SK-N-SH (cell line): Measurements from ENCODE around the gene MAP2K5.
A peak's percentile ranks its signal among the peaks of the same experiment; 100 is the strongest.

Experiments
- EP300 ChIP-seq, 2 experiments: IDR thresholded peaks; 2 replicates each; pipeline versions ENCODE4 v1.4.0 to v1.6.1; 2012; ENCODE audit warnings: borderline replicate concordance in 1 of 2, low read depth in 1 of 2, low read length in 1 of 2
- EZH2phosphoT487 ChIP-seq: fragments of 200-600 bp; sonication (generic); IDR thresholded peaks from 2 replicates; pipeline ENCODE4 v1.6.1; 2017; ENCODE audit warnings: low read depth, mixed run types, mild to moderate bottlenecking, antibody characterized with exemption, moderate library complexity, borderline replicate concordance
- FOSL2 ChIP-seq: IDR thresholded peaks from 2 replicates; pipeline ENCODE4 v1.4.0; 2012; ENCODE audit warnings: low read depth, mild to moderate bottlenecking, moderate library complexity, borderline replicate concordance
- NFIC ChIP-seq: IDR thresholded peaks from 2 replicates; pipeline ENCODE4 v1.4.0; 2012; ENCODE audit warnings: borderline replicate concordance
- NRF1 ChIP-seq: IDR thresholded peaks from 2 replicates; pipeline ENCODE4 v1.6.1; 2012; ENCODE audit warnings: low read depth, mild to moderate bottlenecking, low read length
- RAD21 ChIP-seq: IDR thresholded peaks from 2 replicates; pipeline ENCODE4 v1.6.1; 2012; ENCODE audit warnings: mild to moderate bottlenecking, low read length
- RCOR1 ChIP-seq: fragments of 150-350 bp; IDR thresholded peaks from 2 replicates; pipeline ENCODE4 v1.6.1; 2017; ENCODE audit warnings: antibody characterized with exemption, low read length
- TAF1 ChIP-seq: IDR thresholded peaks from 2 replicates; pipeline ENCODE4 v1.6.1; 2012; ENCODE audit warnings: low read depth, mild to moderate bottlenecking, low read length, moderate library complexity, borderline replicate concordance
- TF ChIP-seq, protein P1 (sequence below): fragments of 200-600 bp; sonication (generic); IDR thresholded peaks from 2 replicates; pipeline ENCODE4 v1.6.1; 2017; ENCODE audit warnings: antibody characterized with exemption, mild to moderate bottlenecking, moderate library complexity
- TF ChIP-seq, protein P2 (sequence below): fragments of 150-350 bp; IDR thresholded peaks from 2 replicates; pipeline ENCODE4 v1.6.1; 2017; ENCODE audit warnings: antibody characterized with exemption, low read length, low read depth, borderline replicate concordance

GRCh38 chr15:67836477-67836876, 294.0 kb downstream of the MAP2K5 start:
- TF ChIP-seq, protein P1, sequence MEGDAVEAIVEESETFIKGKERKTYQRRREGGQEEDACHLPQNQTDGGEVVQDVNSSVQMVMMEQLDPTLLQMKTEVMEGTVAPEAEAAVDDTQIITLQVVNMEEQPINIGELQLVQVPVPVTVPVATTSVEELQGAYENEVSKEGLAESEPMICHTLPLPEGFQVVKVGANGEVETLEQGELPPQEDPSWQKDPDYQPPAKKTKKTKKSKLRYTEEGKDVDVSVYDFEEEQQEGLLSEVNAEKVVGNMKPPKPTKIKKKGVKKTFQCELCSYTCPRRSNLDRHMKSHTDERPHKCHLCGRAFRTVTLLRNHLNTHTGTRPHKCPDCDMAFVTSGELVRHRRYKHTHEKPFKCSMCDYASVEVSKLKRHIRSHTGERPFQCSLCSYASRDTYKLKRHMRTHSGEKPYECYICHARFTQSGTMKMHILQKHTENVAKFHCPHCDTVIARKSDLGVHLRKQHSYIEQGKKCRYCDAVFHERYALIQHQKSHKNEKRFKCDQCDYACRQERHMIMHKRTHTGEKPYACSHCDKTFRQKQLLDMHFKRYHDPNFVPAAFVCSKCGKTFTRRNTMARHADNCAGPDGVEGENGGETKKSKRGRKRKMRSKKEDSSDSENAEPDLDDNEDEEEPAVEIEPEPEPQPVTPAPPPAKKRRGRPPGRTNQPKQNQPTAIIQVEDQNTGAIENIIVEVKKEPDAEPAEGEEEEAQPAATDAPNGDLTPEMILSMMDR = peak; percentile 89
- TF ChIP-seq RCOR1 = no peak
- TF ChIP-seq EP300 (IDR thresholded peaks at IDR 0.05; ENCODE audit: borderline replicate concordance in 1 of 2, low read depth in 1 of 2, low read length in 1 of 2) = no peak
- peak; percentile 84 for TF ChIP-seq RAD21
- no peak for TF ChIP-seq EZH2phosphoT487
- TF ChIP-seq NRF1 = no peak
- no peak for TF ChIP-seq FOSL2
- TF ChIP-seq, protein P2, sequence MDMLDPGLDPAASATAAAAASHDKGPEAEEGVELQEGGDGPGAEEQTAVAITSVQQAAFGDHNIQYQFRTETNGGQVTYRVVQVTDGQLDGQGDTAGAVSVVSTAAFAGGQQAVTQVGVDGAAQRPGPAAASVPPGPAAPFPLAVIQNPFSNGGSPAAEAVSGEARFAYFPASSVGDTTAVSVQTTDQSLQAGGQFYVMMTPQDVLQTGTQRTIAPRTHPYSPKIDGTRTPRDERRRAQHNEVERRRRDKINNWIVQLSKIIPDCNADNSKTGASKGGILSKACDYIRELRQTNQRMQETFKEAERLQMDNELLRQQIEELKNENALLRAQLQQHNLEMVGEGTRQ = no peak
- no peak for TF ChIP-seq NFIC
- TF ChIP-seq TAF1 = no peak
